Limb (tissue), 2 donors: ENCODE results near the gene FAM83B.
"Not testable (repeated sequence)": the region's sequence is repeated elsewhere in the genome, so short reads cannot be mapped to it uniquely, and the experiment has no call there.

Experiments
- DNase-seq, 2 donors: peaks; one replicate each; pipeline ENCODE4 v3.0.0-alpha.2; 2016; ENCODE audit errors: extremely low spot score in 2 of 2

FAM83B gene

GRCh38 chr6:54898767-54899166 lies 52.2 kb downstream of the FAM83B start:
- no peak for DNase-seq

- DNase-seq, result no peak
These were observed 52.9 kb downstream of the FAM83B start for GRCh38 chr6:54899442-54899841.

- DNase-seq, result no peak
These were observed 53.4 kb downstream of the FAM83B start for GRCh38 chr6:54899986-54900385.

- no peak for DNase-seq
These were observed 54.1 kb downstream of the FAM83B start for GRCh38 chr6:54900666-54901065.

GRCh38 chr6:54903884-54904283 lies 57.3 kb downstream of the FAM83B start:
- no peak for DNase-seq

DNA sequence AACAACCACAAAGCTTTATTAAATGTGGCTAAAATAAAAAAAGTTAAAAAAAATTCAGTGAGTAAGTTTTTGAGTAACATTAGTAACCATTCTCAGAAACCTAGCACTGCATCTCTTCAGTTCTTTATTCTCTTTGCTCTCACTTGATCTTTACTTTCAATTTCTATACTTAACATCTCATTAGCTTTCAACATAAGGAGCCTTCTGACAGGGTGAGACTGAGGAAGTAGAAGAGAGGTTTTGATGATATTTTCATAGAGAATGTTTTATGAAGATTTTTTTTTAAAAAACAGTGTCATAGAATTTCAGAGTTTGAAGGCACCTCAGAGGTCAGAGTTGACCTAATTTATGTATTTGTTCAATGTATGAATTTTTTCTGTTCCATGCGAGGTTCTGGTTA lies 60.8 kb downstream of the FAM83B start:
- DNase-seq, result no peak

DNA sequence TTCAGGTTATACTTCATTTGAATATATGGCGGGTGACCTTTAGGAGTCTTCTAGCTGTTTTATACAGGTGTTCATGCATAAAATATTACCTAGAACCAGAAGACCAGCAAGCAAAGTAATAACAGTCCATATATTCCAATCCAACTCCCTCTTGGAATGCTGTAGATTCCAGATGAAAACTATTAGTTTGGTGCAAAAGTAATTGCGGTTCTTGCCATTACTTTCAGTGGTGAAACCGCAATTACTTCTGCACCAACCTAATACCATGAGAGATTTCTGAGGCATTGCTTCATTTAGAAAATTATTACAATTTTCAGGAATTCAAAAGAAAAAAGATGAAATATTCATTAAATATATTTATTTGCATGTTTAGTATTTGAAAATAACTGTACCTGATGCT lies 62.6 kb downstream of the FAM83B start:
- DNase-seq, result no peak

DNA sequence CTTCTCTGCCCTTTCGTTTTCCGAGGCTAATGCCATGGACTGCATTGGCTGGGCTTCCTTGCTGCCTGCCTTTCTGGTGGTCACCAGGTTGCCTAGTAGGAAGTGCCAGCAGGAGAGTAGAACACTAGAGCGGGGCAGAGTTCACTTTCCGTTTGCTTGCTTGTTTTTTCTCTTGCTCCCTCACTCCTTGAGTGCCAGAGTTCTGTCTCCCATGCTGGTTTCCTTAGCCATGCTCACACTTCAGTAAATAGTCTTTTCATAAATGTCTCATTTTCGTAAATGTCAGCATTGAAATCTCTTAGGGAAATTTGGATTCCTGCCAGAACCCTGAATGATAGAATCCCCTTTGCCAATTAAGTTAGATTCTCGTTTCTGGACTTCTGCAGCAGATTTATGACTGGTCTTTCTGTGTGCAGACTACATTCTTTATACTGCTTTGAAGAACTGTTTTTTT lies 63.9 kb downstream of the FAM83B start:
- DNase-seq, result no peak

- no peak for DNase-seq
These were observed 64.3 kb downstream of the FAM83B start for GRCh38 chr6:54910921-54911320.

DNA sequence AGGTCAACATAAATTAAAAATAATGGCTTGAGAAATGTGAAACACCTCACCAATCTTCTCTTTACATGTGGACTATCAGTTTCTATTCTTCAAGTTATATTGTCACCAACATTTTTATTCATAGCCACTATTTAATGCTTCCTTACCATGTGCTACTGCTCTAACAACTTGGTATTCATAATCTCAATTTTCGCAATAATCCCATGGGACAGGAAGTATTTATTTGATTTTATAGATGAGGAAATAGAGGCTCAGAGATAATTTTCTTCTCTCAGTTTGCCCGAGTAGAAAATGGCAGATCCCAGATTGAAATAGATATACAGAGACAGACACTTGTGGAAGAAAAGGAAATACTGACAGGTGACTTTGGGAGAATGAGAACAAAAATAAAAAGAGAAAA lies 66.6 kb downstream of the FAM83B start:
- DNase-seq, result no peak

- no peak for DNase-seq
These were observed 70.3 kb downstream of the FAM83B start for GRCh38 chr6:54916858-54917257.

DNA sequence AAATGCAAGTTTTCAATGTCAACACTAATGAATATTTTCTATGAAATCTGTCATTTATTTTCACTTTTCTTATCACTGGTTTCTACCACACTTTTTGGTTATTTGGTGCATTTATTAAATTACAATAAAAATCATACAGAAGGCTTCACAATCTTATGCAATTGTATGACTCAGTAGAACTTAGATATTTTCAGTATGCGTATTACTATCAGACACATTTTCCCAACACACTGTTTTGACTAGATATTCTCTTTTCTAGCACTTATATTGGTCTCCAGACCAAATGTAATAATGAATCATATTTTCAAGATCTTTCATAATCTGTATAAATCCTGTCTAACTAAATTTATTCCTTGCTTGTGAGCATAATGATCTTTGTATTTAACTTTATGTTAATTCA lies 74.1 kb downstream of the FAM83B start:
- DNase-seq, result no peak

- no peak for DNase-seq
These were observed 75.3 kb downstream of the FAM83B start for GRCh38 chr6:54921891-54922290.

DNA sequence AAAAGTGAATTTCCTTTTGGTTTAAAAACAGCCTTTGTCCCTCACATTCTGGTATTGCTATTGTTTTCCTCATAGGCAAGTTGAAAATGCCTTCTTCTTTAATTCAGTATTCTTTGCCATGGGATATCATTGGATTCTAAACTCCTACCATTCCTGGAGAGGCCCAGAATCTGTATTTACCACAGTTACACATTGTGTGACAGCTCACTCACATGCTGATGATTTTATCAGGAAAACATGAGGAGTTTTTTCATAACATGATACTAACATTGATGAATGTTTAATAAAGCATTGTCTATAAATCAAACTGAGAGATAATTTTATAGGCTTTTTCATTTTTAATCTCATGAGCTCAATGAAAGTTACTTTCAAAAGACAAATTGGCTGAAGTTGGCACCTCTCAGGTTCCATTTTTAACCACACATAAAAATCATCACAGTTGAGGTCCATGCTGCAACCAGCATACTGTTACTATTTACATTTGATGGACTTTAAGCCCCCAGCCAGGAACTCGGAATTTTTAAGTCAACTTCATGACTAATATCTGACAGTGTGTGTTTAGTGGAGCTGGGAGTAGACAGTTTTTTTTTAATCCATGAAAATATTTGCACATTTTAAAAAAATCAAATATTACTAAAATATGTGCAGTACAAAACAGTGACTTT lies 82.8 kb downstream of the FAM83B start:
- no peak for DNase-seq

- no peak for DNase-seq
These were observed 86.1 kb downstream of the FAM83B start for GRCh38 chr6:54932622-54933021.

DNA sequence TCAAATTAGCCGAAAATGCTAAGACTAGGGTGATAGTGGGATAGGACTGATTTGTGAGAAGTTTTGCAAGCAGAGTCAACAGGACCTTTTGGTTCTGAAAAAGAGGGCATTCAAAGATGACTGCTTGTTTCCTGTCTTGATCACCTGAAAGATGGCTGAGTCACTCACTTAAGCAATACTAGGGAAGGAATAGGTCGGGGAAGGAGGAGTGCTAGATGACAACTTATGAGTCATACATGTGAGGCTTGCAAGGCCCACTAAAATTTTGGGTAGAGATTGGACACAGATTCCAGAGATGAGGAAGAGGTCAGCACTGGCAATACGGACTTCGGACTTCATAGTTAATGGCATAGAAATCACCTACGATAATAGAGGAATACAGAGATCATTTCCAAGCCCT lies 89.2 kb downstream of the FAM83B start:
- DNase-seq, result no peak

- no peak for DNase-seq
These were observed 90.8 kb downstream of the FAM83B start for GRCh38 chr6:54937371-54937770.

DNA sequence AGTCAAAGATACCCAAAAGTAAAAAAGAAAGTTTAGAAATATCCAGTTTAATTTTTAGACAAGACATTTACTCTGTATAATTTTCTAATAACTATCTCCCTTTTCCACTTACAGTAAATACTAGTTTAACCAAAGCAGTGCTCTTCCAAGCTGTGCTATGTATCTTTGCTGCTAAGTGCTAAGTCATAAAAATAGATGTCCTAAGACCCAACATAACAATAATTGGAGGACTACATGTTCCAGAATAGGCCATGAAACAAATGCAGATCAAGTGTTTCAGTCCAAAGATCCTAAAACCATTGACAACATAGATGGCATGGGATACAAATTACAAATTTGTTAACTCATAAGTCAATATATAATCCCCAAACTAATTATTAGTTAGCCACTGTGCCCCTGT lies 111.1 kb downstream of the FAM83B start:
- DNase-seq, result no peak

GRCh38 chr6:54958446-54958845 lies 111.9 kb downstream of the FAM83B start:
- no peak for DNase-seq

DNA sequence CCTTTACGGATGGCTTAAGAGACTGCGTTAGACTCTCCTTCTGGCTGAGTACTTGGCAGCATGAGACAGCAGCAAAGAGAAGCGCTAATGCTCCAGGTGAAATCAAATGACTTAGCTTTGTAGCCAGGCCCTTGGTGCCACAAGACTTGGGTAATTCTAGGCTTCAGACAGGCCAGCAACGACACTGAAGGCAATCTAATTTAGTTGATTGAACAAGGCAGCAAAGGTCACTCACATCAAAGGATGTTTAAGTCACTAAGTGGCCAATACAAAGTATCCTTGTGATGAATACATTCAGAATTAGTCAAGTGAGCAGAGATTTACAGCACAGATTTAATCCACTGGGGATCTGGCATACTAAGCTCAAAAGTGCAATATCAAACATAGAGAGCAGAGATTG lies 113.2 kb downstream of the FAM83B start:
- no peak for DNase-seq

DNA sequence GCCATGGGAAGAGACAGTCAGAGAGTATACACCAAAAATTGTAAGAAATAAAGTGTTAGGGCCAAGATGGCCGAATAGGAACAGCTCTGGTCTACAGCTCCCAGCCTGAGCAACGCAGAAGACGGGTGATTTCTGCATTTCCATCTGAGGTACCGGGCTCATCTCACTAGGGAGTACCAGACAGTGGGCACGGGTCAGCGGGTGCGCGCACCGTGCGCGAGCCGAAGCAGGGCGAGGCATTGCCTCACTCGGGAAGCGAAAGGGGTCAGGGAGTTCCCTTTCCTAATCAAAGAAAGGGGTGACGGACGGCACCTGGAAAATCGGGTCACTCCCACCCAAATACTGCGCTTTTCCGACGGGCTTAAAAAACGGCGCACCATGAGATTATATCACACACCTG lies 114.8 kb downstream of the FAM83B start:
- DNase-seq, result not testable (repeated sequence)

GRCh38 chr6:54970337-54970736 lies 123.8 kb downstream of the FAM83B start:
- no peak for DNase-seq

- DNase-seq, result no peak
These were observed 125.3 kb downstream of the FAM83B start for GRCh38 chr6:54971825-54972224.

DNA sequence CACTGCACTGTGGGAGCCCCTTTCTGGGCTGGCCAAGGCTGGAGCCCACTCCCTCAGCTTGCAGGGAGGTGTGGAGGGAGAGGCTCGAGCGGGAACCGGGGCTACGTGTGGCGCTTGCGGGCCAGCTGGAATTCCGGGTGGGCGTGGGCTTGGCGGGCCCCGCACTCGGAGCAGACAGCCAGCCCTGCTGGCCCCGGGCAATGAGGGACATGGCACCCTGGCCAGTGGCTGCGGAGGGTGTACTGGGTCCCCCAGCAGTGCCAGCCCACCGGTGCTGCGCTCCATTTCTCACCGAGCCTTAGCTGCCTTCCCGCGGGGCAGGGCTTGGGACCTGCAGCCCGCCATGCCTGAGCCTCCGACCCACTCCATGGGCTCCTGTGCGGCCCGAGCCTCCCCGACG lies 132.6 kb downstream of the FAM83B start:
- not testable (repeated sequence) for DNase-seq
